ENCODE data around the gene TEX12. TPM values are rescaled to one million over a fixed set of nuclear protein-coding genes. Genes with fewer than 3 reads are reported as not detected.
"Not testable (repeated sequence)": the region's sequence is repeated elsewhere in the genome, so short reads cannot be mapped to it uniquely, and the experiment has no call there.

TEX12 gene
- total and polyA plus RNA-seq, 2 experiments from 2014 or later: 1.1 TPM; not detected in 1

DNA sequence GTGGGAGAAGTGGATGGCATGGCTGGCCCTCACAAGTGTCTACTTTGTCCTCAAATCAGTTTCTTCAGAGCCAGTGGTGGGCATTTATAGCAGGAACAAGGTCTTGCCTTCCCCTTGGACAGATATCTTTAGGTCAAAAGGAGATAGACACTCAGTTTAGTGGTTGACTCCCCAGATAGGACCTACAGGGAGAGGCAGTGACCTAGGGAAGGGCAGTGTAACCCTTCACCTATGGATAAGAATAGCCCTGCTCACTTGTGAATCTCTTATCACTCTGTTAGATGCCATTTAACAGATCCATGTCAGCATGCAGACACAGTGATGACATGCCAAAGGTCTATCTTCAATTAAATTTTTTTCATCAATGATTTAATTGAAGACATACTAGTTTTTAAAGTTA lies 19.1 kb downstream of the TEX12 start (continued):
- TF ChIP-seq, protein P1, sequence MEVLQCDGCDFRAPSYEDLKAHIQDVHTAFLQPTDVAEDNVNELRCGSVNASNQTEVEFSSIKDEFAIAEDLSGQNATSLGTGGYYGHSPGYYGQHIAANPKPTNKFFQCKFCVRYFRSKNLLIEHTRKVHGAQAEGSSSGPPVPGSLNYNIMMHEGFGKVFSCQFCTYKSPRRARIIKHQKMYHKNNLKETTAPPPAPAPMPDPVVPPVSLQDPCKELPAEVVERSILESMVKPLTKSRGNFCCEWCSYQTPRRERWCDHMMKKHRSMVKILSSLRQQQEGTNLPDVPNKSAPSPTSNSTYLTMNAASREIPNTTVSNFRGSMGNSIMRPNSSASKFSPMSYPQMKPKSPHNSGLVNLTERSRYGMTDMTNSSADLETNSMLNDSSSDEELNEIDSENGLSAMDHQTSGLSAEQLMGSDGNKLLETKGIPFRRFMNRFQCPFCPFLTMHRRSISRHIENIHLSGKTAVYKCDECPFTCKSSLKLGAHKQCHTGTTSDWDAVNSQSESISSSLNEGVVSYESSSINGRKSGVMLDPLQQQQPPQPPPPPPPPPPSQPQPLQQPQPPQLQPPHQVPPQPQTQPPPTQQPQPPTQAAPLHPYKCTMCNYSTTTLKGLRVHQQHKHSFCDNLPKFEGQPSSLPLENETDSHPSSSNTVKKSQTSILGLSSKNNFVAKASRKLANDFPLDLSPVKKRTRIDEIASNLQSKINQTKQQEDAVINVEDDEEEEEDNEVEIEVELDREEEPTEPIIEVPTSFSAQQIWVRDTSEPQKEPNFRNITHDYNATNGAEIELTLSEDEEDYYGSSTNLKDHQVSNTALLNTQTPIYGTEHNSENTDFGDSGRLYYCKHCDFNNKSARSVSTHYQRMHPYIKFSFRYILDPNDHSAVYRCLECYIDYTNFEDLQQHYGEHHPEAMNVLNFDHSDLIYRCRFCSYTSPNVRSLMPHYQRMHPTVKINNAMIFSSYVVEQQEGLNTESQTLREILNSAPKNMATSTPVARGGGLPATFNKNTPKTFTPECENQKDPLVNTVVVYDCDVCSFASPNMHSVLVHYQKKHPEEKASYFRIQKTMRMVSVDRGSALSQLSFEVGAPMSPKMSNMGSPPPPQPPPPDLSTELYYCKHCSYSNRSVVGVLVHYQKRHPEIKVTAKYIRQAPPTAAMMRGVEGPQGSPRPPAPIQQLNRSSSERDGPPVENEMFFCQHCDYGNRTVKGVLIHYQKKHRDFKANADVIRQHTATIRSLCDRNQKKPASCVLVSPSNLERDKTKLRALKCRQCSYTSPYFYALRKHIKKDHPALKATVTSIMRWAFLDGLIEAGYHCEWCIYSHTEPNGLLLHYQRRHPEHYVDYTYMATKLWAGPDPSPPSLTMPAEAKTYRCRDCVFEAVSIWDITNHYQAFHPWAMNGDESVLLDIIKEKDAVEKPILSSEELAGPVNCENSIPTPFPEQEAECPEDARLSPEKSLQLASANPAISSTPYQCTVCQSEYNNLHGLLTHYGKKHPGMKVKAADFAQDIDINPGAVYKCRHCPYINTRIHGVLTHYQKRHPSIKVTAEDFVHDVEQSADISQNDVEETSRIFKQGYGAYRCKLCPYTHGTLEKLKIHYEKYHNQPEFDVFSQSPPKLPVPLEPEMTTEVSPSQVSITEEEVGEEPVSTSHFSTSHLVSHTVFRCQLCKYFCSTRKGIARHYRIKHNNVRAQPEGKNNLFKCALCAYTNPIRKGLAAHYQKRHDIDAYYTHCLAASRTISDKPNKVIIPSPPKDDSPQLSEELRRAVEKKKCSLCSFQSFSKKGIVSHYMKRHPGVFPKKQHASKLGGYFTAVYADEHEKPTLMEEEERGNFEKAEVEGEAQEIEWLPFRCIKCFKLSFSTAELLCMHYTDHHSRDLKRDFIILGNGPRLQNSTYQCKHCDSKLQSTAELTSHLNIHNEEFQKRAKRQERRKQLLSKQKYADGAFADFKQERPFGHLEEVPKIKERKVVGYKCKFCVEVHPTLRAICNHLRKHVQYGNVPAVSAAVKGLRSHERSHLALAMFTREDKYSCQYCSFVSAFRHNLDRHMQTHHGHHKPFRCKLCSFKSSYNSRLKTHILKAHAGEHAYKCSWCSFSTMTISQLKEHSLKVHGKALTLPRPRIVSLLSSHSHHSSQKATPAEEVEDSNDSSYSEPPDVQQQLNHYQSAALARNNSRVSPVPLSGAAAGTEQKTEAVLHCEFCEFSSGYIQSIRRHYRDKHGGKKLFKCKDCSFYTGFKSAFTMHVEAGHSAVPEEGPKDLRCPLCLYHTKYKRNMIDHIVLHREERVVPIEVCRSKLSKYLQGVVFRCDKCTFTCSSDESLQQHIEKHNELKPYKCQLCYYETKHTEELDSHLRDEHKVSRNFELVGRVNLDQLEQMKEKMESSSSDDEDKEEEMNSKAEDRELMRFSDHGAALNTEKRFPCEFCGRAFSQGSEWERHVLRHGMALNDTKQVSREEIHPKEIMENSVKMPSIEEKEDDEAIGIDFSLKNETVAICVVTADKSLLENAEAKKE (CRISPR knock-in tag; IDR thresholded peaks at IDR 0.05): no peak

DNA sequence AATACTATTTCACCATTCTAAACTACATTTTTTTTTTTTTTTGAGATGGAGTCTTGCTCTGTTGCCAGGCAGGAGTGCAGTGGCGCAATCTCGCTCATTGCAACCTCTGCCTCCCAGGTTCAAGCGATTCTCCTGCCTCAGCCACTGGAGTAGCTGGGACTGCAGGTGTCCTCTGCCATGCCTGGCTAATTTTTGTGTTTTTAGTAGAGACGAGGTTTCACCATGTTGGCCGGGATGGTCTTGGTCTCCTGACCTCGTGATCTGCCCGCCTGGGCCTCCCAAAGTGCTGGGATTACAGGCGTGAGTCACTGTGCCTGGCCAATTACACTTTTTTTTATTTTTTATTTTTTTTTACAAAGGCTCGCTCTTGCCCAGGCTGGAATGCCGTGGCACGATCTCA lies 27.9 kb downstream of the TEX12 start:
- H3F3A ChIP-seq (replicated peaks; ENCODE audit: low read depth); H3K36me3 Mint-ChIP-seq (ENCODE audit: low read depth); H3K79me2 ChIP-seq (replicated peaks; ENCODE audit: insufficient read depth); H3K36me3 ChIP-seq (ENCODE audit: insufficient read depth); H3K27me3 ChIP-seq (ENCODE audit: insufficient read depth); H3K4me3 Mint-ChIP-seq; H3K27ac ChIP-seq (ENCODE audit: low read depth); H3K4me1 ChIP-seq (ENCODE audit: insufficient read depth); H4K20me1 ChIP-seq (replicated peaks; ENCODE audit: insufficient read depth); DNase-seq (ENCODE audit: low spot score); ATAC-seq; H3K9me3 Mint-ChIP-seq; H3K4me1 Mint-ChIP-seq; H3K27me3 Mint-ChIP-seq (ENCODE audit: insufficient read depth, low read depth, poor library complexity); H3K27ac Mint-ChIP-seq; H3K4me3 ChIP-seq; H3K9me2 ChIP-seq (ENCODE audit: insufficient read depth); H2AFZ ChIP-seq; H3K4me2 ChIP-seq: not testable (repeated sequence)

DNA sequence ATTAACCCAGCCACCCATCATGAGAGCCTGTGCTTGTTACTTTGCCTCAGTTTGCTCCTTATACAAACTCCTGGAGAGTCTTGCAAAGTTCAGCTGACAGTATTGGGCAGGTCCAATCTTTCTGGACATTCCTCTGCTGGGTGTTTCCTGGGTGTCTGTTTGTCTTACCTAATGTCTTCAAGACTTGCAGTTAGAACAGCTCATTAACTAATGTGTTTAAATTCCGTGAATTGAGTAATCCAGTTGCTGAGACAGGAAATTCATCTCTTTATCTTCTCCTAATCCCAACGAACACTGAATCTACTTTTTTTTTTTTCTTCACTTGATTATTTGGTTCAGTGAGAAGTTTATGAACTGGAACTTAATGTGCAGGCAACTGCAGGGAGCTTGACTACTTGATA lies 28.8 kb downstream of the TEX12 start:
- Histone ChIP-seq H3K4me2 (no peak overlapping the region), H3F3A (replicated peaks; ENCODE audit: low read depth) (no peaks in the 10 kb centered on the region), H3K79me2 (replicated peaks; ENCODE audit: insufficient read depth) (no peaks in the 10 kb centered on the region), H3K27me3 (ENCODE audit: insufficient read depth) (no peaks in the 10 kb centered on the region), H3K27ac (ENCODE audit: low read depth) (no peak overlapping the region), H4K20me1 (replicated peaks; ENCODE audit: insufficient read depth) (peaks cover 3% of the 10 kb centered on the region; the same call in 1 of the 2 replicates), H3K36me3 (ENCODE audit: insufficient read depth) (no peaks in the 10 kb centered on the region), H3K4me3 (no peak overlapping the region), H2AFZ (no peak overlapping the region), H3K9me2 (ENCODE audit: insufficient read depth) (no peaks in the 10 kb centered on the region), H3K4me1 (ENCODE audit: insufficient read depth) (no peaks in the 10 kb centered on the region)
- peaks cover 4% of the 10 kb centered on the region for H3K27me3 Mint-ChIP-seq (ENCODE audit: insufficient read depth, low read depth, poor library complexity)
- ATAC-seq (no peak), DNase-seq (ENCODE audit: low spot score) (no peak)
- no peaks in the 10 kb centered on the region for H3K9me3 Mint-ChIP-seq
- H3K4me3 Mint-ChIP-seq: no peak overlapping the region
- no peak overlapping the region for H3K27ac Mint-ChIP-seq
- no peaks in the 10 kb centered on the region for H3K4me1 Mint-ChIP-seq
- H3K36me3 Mint-ChIP-seq (ENCODE audit: low read depth): no peaks in the 10 kb centered on the region
- TF ChIP-seq, protein P2, sequence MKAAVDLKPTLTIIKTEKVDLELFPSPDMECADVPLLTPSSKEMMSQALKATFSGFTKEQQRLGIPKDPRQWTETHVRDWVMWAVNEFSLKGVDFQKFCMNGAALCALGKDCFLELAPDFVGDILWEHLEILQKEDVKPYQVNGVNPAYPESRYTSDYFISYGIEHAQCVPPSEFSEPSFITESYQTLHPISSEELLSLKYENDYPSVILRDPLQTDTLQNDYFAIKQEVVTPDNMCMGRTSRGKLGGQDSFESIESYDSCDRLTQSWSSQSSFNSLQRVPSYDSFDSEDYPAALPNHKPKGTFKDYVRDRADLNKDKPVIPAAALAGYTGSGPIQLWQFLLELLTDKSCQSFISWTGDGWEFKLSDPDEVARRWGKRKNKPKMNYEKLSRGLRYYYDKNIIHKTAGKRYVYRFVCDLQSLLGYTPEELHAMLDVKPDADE (IDR thresholded peaks at IDR 0.05): no peak
- TF ChIP-seq EZH2 (IDR thresholded peaks at IDR 0.05; ENCODE audit: low read depth, unreplicated experiment): no peak
- TF ChIP-seq POLR2AphosphoS5 (IDR thresholded peaks at IDR 0.05; ENCODE audit: low read depth): no peak
- TF ChIP-seq, protein P3, sequence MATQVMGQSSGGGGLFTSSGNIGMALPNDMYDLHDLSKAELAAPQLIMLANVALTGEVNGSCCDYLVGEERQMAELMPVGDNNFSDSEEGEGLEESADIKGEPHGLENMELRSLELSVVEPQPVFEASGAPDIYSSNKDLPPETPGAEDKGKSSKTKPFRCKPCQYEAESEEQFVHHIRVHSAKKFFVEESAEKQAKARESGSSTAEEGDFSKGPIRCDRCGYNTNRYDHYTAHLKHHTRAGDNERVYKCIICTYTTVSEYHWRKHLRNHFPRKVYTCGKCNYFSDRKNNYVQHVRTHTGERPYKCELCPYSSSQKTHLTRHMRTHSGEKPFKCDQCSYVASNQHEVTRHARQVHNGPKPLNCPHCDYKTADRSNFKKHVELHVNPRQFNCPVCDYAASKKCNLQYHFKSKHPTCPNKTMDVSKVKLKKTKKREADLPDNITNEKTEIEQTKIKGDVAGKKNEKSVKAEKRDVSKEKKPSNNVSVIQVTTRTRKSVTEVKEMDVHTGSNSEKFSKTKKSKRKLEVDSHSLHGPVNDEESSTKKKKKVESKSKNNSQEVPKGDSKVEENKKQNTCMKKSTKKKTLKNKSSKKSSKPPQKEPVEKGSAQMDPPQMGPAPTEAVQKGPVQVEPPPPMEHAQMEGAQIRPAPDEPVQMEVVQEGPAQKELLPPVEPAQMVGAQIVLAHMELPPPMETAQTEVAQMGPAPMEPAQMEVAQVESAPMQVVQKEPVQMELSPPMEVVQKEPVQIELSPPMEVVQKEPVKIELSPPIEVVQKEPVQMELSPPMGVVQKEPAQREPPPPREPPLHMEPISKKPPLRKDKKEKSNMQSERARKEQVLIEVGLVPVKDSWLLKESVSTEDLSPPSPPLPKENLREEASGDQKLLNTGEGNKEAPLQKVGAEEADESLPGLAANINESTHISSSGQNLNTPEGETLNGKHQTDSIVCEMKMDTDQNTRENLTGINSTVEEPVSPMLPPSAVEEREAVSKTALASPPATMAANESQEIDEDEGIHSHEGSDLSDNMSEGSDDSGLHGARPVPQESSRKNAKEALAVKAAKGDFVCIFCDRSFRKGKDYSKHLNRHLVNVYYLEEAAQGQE (IDR thresholded peaks at IDR 0.05; ENCODE audit: unreplicated experiment): no peak
- no peak for TF ChIP-seq JUNB (IDR thresholded peaks at IDR 0.05; ENCODE audit: unreplicated experiment)
- TF ChIP-seq EZH2phosphoT487 (IDR thresholded peaks at IDR 0.05; ENCODE audit: unreplicated experiment): no peak
- TF ChIP-seq, protein P4, sequence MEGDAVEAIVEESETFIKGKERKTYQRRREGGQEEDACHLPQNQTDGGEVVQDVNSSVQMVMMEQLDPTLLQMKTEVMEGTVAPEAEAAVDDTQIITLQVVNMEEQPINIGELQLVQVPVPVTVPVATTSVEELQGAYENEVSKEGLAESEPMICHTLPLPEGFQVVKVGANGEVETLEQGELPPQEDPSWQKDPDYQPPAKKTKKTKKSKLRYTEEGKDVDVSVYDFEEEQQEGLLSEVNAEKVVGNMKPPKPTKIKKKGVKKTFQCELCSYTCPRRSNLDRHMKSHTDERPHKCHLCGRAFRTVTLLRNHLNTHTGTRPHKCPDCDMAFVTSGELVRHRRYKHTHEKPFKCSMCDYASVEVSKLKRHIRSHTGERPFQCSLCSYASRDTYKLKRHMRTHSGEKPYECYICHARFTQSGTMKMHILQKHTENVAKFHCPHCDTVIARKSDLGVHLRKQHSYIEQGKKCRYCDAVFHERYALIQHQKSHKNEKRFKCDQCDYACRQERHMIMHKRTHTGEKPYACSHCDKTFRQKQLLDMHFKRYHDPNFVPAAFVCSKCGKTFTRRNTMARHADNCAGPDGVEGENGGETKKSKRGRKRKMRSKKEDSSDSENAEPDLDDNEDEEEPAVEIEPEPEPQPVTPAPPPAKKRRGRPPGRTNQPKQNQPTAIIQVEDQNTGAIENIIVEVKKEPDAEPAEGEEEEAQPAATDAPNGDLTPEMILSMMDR (conservative IDR thresholded peaks at IDR 0.05; ENCODE audit: low read depth in 2 of 2): no peak
